Testis (tissue), 3 donors: Measurements from ENCODE around the gene ADAMTS4. TPM values are rescaled to one million over a fixed set of nuclear protein-coding genes. Genes with fewer than 3 reads are reported as not detected.

Source experiments
- DNase-seq: peaks from one replicate; pipeline ENCODE4 v3.0.0-alpha.2; 2019
- H3K27ac ChIP-seq, 2 donors: fragments of 200-600 bp; sonication (generic); one replicate each; pipeline ENCODE4 v1.5.1; 2019
- H3K27me3 ChIP-seq: fragments of 200-600 bp; sonication (generic); one replicate; pipeline ENCODE4 v1.5.1; 2019
- H3K36me3 ChIP-seq: fragments of 200-600 bp; sonication (generic); one replicate; pipeline ENCODE4 v1.5.1; 2017; ENCODE audit warnings: low read depth; ENCODE audit errors: missing control alignments
- H3K4me1 ChIP-seq: fragments of 200-600 bp; sonication (generic); one replicate; pipeline ENCODE4 v1.5.1; 2019
- H3K4me3 ChIP-seq, 2 donors: fragments of 200-600 bp; sonication (generic); one replicate each; pipeline ENCODE4 v1.5.1; 2017 to 2019
- H3K9me3 ChIP-seq: fragments of 200-600 bp; sonication (generic); one replicate; pipeline ENCODE4 v1.5.1; 2017
- CTCF ChIP-seq, 3 experiments: fragments of 450-650 bp in 2 of 3; fragments of 200-600 bp in 1 of 3; sonication (generic) in 1 of 3; IDR thresholded peaks; one replicate each; pipeline ENCODE4 v1.5.1; 2016 to 2019; ENCODE audit warnings: antibody characterized with exemption in 3 of 3, mild to moderate bottlenecking in 2 of 3, moderate library complexity in 1 of 3
- POLR2A ChIP-seq: fragments of 450-650 bp; IDR thresholded peaks from one replicate; pipeline ENCODE4 v1.6.1; 2017; ENCODE audit warnings: antibody characterized with exemption, mild to moderate bottlenecking, moderate library complexity
- WGBS, 2 donors: methylation state at CpG; one replicate each; pipeline ENCODE4 v1.1.5; 2018; 5-methylcytosine and 5-hydroxymethylcytosine counted together
- intact Hi-C: fragments of 100-400 bp; cut with DNase I; formaldehyde crosslinking; loops from one replicate; pipeline ENCODE4 v1.15.1; 2023; ENCODE audit warnings: low total_unique reads
- microRNA-seq, 2 donors: library from miRNA; unstranded; fragments of <30 nt; microRNA quantifications; one replicate each; pipeline ENCODE4, GENCODE V29; 2016; ENCODE audit warnings: borderline number of aligned reads in 2 of 2, borderline replicate concordance in 1 of 2
- polyA plus RNA-seq: library from polyadenylated mRNA; stranded (reverse); fragments of 350-450 nt; fragmentation: Illumina TruSeq; extraction: RNeasy Lipid Tissue Mini Kit (QIAGEN cat#74804); gene quantifications from one replicate; pipeline ENCODE4 v1.2.3, GENCODE V29; 2014; ENCODE audit warnings: low read depth, low replicate concordance; ENCODE audit not compliant: insufficient read depth
- small RNA-seq, 2 donors: library from RNA; depleted of rRNA; stranded (forward); fragments of <200 nt; gene quantifications; one replicate each; pipeline ENCODE3, GENCODE V24; 2016
- total RNA-seq, 2 donors: library from RNA; depleted of rRNA; stranded (reverse); fragments of >200 nt; gene quantifications; one replicate each; pipeline ENCODE4 v1.2.3, GENCODE V29; 2016

The ADAMTS4 gene
- total and polyA plus RNA-seq, 3 donors from 2014 or later, result 2.4 to 3.2 (median 2.7) TPM

- peak overlapping the region in 1 of 2 donors; percentile 28 for H3K27ac ChIP-seq
These were observed 61.0 kb downstream of the ADAMTS4 start for GRCh38 chr1:161137881-161138280.

More at GRCh38 chr1:161137881-161138280, 61.0 kb downstream of the ADAMTS4 start:
- Histone ChIP-seq H3K36me3 (no peaks in the 10 kb centered on the region), H3K4me3 (no peak overlapping the region), H3K4me1 (peaks cover 20% of the 10 kb centered on the region), H3K27me3 (no peaks in the 10 kb centered on the region), H3K9me3 (no peaks in the 10 kb centered on the region)
- DNase-seq, result no peak
- TF ChIP-seq POLR2A (no peak), CTCF (IDR thresholded peaks at IDR 0.05) (no peak)
- WGBS, 2 donors, result 57 to 65% methylated on average over 3 of the region's 3 CpGs
- intact Hi-C loops, result no loop called here

Small RNAs within 50 kb of the gene (microRNA-seq; reads per million reads assigned to microRNA genes)
- gene MIR5187, result 0.69 to 0.70 reads per million in 2 donors

Small RNAs within 50 kb of the gene (small RNA-seq; reads per million reads assigned to genes)
- gene RF01225, result 0 reads per million in 2 donors

Other genes starting within 250 kb of the ADAMTS4 start
- gene ITLN2, start 244.2 kb downstream of the ADAMTS4 start, total RNA-seq, result 1 to 10 TPM in 1 of 2 donors, not detected in 1; 6.4 TPM
- 1.5 TPM for gene ITLN2, start 244.2 kb downstream of the ADAMTS4 start, polyA plus RNA-seq
- gene F11R, start 177.9 kb downstream of the ADAMTS4 start, total RNA-seq, result 10 to 100 TPM; 34.5 to 38.3 TPM
- gene F11R, start 177.9 kb downstream of the ADAMTS4 start, polyA plus RNA-seq, result 54.0 TPM
- gene TSTD1, start 160.1 kb downstream of the ADAMTS4 start, total RNA-seq, result 100 to 1,000 TPM; 100 to 103 TPM
- gene TSTD1, start 160.1 kb downstream of the ADAMTS4 start, polyA plus RNA-seq, result 52.2 TPM
- 10 to 100 TPM; 50.8 to 61.9 TPM for gene USF1, start 153.1 kb downstream of the ADAMTS4 start, total RNA-seq
- 38.8 TPM for gene USF1, start 153.1 kb downstream of the ADAMTS4 start, polyA plus RNA-seq
- 1 to 10 TPM in 1 of 2 donors, under 1 TPM in 1; 0.79 to 1.6 TPM for gene ARHGAP30, start 129.2 kb downstream of the ADAMTS4 start, total RNA-seq
- gene ARHGAP30, start 129.2 kb downstream of the ADAMTS4 start, polyA plus RNA-seq, result 5.4 TPM
- 1 to 10 TPM in 1 of 2 donors, under 1 TPM in 1; 0.63 to 1.2 TPM for gene NECTIN4, start 109.5 kb downstream of the ADAMTS4 start, total RNA-seq
- gene NECTIN4, start 109.5 kb downstream of the ADAMTS4 start, polyA plus RNA-seq, result 1.3 TPM
- 10 to 100 TPM; 55.8 to 57.2 TPM for gene KLHDC9, start 100.7 kb downstream of the ADAMTS4 start, total RNA-seq
- 144 TPM for gene KLHDC9, start 100.7 kb downstream of the ADAMTS4 start, polyA plus RNA-seq
- 10 to 100 TPM; 76.8 to 88.6 TPM for gene PFDN2, start 81.0 kb downstream of the ADAMTS4 start, total RNA-seq
- 96.3 TPM for gene PFDN2, start 81.0 kb downstream of the ADAMTS4 start, polyA plus RNA-seq
- gene NIT1, start 80.9 kb downstream of the ADAMTS4 start, total RNA-seq, result 10 to 100 TPM; 44.8 to 51.1 TPM
- gene NIT1, start 80.9 kb downstream of the ADAMTS4 start, polyA plus RNA-seq, result 51.1 TPM
- gene DEDD, start 66.4 kb downstream of the ADAMTS4 start, total RNA-seq, result 10 to 100 TPM; 53.8 to 54.0 TPM
- 92.7 TPM for gene DEDD, start 66.4 kb downstream of the ADAMTS4 start, polyA plus RNA-seq
- 10 to 100 TPM; 36.9 to 68.3 TPM for gene UFC1, start 45.1 kb downstream of the ADAMTS4 start, total RNA-seq
- gene UFC1, start 45.1 kb downstream of the ADAMTS4 start, polyA plus RNA-seq, result 129 TPM
- gene USP21, start 39.6 kb downstream of the ADAMTS4 start, total RNA-seq, result 10 to 100 TPM; 49.5 to 51.2 TPM
- gene USP21, start 39.6 kb downstream of the ADAMTS4 start, polyA plus RNA-seq, result 45.6 TPM
- gene PPOX, start 32.6 kb downstream of the ADAMTS4 start, total RNA-seq, result 10 to 100 TPM; 19.5 to 24.8 TPM
- 20.5 TPM for gene PPOX, start 32.6 kb downstream of the ADAMTS4 start, polyA plus RNA-seq
- gene B4GALT3, start 21.5 kb downstream of the ADAMTS4 start, total RNA-seq, result 10 to 100 TPM; 46.3 to 62.2 TPM
- gene B4GALT3, start 21.5 kb downstream of the ADAMTS4 start, polyA plus RNA-seq, result 56.2 TPM
- gene NDUFS2, start 3.3 kb upstream of the ADAMTS4 start, total RNA-seq, result 100 to 1,000 TPM; 117 to 129 TPM
- gene NDUFS2, start 3.3 kb upstream of the ADAMTS4 start, polyA plus RNA-seq, result 82.9 TPM
- 10 to 100 TPM in 1 of 2 donors, 1 to 10 TPM in 1; 2.1 to 13.3 TPM for gene FCER1G, start 16.2 kb upstream of the ADAMTS4 start, total RNA-seq
- gene FCER1G, start 16.2 kb upstream of the ADAMTS4 start, polyA plus RNA-seq, result 60.9 TPM
- gene APOA2, start 24.6 kb upstream of the ADAMTS4 start, total RNA-seq, result not detected
- 1.6 TPM for gene APOA2, start 24.6 kb upstream of the ADAMTS4 start, polyA plus RNA-seq
- gene TOMM40L, start 27.0 kb upstream of the ADAMTS4 start, total RNA-seq, result 1 to 10 TPM; 4.7 to 6.0 TPM
- 7.5 TPM for gene TOMM40L, start 27.0 kb upstream of the ADAMTS4 start, polyA plus RNA-seq
- under 1 TPM; 0.31 to 0.68 TPM for gene NR1I3, start 39.1 kb upstream of the ADAMTS4 start, total RNA-seq
- 0.57 TPM for gene NR1I3, start 39.1 kb upstream of the ADAMTS4 start, polyA plus RNA-seq
- 1 to 10 TPM in 1 of 2 donors, under 1 TPM in 1; 0.79 to 3.0 TPM for gene PCP4L1, start 59.7 kb upstream of the ADAMTS4 start, total RNA-seq
- 4.3 TPM for gene PCP4L1, start 59.7 kb upstream of the ADAMTS4 start, polyA plus RNA-seq
- 1 to 10 TPM; 2.3 to 4.2 TPM for gene MPZ, start 110.9 kb upstream of the ADAMTS4 start, total RNA-seq
- gene MPZ, start 110.9 kb upstream of the ADAMTS4 start, polyA plus RNA-seq, result 4.7 TPM
- gene SDHC, start 115.3 kb upstream of the ADAMTS4 start, total RNA-seq, result 10 to 100 TPM; 55.3 to 84.2 TPM
- 188 TPM for gene SDHC, start 115.3 kb upstream of the ADAMTS4 start, polyA plus RNA-seq
- 10 to 100 TPM in 1 of 2 donors, 1 to 10 TPM in 1; 3.8 to 13.9 TPM for gene CFAP126, start 168.8 kb upstream of the ADAMTS4 start, total RNA-seq
- 45.4 TPM for gene CFAP126, start 168.8 kb upstream of the ADAMTS4 start, polyA plus RNA-seq